Ovary (tissue), 9 donors: Measurements from ENCODE around the gene NEURL1B. TPM values are rescaled to one million over a fixed set of nuclear protein-coding genes. Genes with fewer than 3 reads are reported as not detected.

Experiments
- DNase-seq, 5 donors: peaks; one replicate each; pipeline ENCODE4 v3.0.0-alpha.2; 2019 to 2020
- H3K27ac ChIP-seq, 2 donors: fragments of 200-600 bp; one replicate each; pipeline versions ENCODE4 v1.5.1 to v1.8.0; 2019 to 2022
- H3K27me3 ChIP-seq: fragments of 200-600 bp; one replicate; pipeline ENCODE4 v1.8.0; 2022
- H3K36me3 ChIP-seq: fragments of 200-600 bp; sonication (generic); one replicate; pipeline ENCODE4 v1.5.1; 2019
- H3K4me1 ChIP-seq: one replicate; pipeline ENCODE4 v1.8.1; 2013; ENCODE audit warnings: mild to moderate bottlenecking, moderate library complexity; ENCODE audit not compliant: insufficient read depth
- H3K4me3 ChIP-seq: fragments of 200-600 bp; sonication (generic); one replicate; pipeline ENCODE4 v1.5.1; 2017
- H3K9me3 ChIP-seq, 2 donors: fragments of 200-600 bp in 1 of 2; sonication (generic) in 1 of 2; one replicate each; pipeline versions ENCODE4 v1.5.1 to v1.8.1; 2013 to 2019; ENCODE audit warnings: mild to moderate bottlenecking in 1 of 2, moderate library complexity in 1 of 2
- EP300 ChIP-seq: sonication (generic); formaldehyde crosslinking; IDR thresholded peaks from one replicate; pipeline ENCODE4 v1.6.1; 2017; ENCODE audit warnings: antibody characterized with exemption
- POLR2A ChIP-seq: fragments of 450-650 bp; IDR thresholded peaks from one replicate; pipeline ENCODE4 v1.6.1; 2017; ENCODE audit warnings: antibody characterized with exemption, mild to moderate bottlenecking, moderate library complexity
- WGBS, 3 donors: extraction: QIAGEN DNeasy Blood & Tissue Kit in 1 of 3; methylation state at CpG; one replicate each; pipeline versions ENCODE4 v1.1.5 to v1.1.7; 2013 to 2017; 5-methylcytosine and 5-hydroxymethylcytosine counted together
- intact Hi-C, 4 donors: fragments of 100-400 bp; cut with DNase I; formaldehyde crosslinking; loops; one replicate each; pipeline versions ENCODE4 v1.11.0 to v1.15.1; 2022 to 2023
- polyA plus RNA-seq, 2 donors: library from polyadenylated mRNA; stranded (reverse); fragments of 200-250 nt in 1 of 2; fragments of 350-450 nt in 1 of 2; fragmentation: Illumina TruSeq in 1 of 2; extraction: RNeasy Lipid Tissue Mini Kit (QIAGEN cat#74804) in 1 of 2; gene quantifications; one replicate each; pipeline ENCODE4 v1.2.3, GENCODE V29; 2013 to 2014
- total RNA-seq, 7 donors: library from RNA; depleted of rRNA in 2 of 7; stranded (reverse); fragments of >200 nt in 2 of 7; fragmentation: NEBNext Ultra II Directional in 3 of 7; extraction: Animal tissue kit (Norgen Biotek cat#: 25700) in 3 of 7; gene quantifications; one replicate each; pipeline versions ENCODE4 v1.1.0 to v1.2.4, GENCODE V29; 2016 to 2023
- TF ChIP-seq, protein P1 (sequence below), 3 donors: fragments of 450-650 bp in 2 of 3; fragments of 200-600 bp in 1 of 3; IDR thresholded peaks; one replicate each; pipeline versions ENCODE4 v1.5.1 to v1.8.0; 2016 to 2022; ENCODE audit warnings: antibody characterized with exemption in 3 of 3, mild to moderate bottlenecking in 1 of 3
- donor health status: DM: no; HTN: no; CAD: no; lungs with moderate emphysema.
- donor health status: DM: no; HTN: no; CAD: no.
- donor health status: Bipolar disorder and iron deficiency.
- donor health status: DM: yes; HTN: yes; CAD: no.
- donor health status: DM: no; HTN: no; CAD: no.
- donor health status: DM: yes; HTN: yes; CAD: no.

The NEURL1B gene
- total and polyA plus RNA-seq, 9 donors: 15.0 to 75.1 (median 36.3) TPM

DNA sequence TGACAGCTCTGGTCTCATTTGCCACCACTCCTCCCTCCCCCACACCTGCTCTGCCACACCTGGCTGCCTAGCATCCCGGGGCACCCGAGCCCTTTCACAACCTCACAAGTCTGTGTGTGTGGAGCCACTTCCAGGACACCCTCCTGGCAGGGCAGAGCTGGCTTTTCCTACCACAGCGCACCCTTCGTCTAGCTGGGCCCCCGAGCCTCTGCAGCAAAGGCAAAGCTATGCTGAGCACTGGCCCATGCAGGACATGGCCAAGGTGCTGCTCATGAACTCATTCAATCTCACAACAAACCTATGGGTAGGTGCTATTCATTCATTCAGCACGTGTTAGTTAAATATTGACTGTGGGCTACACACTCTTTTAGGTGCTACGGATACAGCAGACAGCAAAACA, 86.5 kb downstream of the NEURL1B start:
- no peak for DNase-seq
- intact Hi-C loops: loop anchor here in 1 of 4 donors (10.0 kb wide), 1 partner anchor 327 kb away; the partner anchor contains the start of gene CREBRF
- TF ChIP-seq EP300 (no peak), POLR2A (no peak)
- TF ChIP-seq, protein P1, sequence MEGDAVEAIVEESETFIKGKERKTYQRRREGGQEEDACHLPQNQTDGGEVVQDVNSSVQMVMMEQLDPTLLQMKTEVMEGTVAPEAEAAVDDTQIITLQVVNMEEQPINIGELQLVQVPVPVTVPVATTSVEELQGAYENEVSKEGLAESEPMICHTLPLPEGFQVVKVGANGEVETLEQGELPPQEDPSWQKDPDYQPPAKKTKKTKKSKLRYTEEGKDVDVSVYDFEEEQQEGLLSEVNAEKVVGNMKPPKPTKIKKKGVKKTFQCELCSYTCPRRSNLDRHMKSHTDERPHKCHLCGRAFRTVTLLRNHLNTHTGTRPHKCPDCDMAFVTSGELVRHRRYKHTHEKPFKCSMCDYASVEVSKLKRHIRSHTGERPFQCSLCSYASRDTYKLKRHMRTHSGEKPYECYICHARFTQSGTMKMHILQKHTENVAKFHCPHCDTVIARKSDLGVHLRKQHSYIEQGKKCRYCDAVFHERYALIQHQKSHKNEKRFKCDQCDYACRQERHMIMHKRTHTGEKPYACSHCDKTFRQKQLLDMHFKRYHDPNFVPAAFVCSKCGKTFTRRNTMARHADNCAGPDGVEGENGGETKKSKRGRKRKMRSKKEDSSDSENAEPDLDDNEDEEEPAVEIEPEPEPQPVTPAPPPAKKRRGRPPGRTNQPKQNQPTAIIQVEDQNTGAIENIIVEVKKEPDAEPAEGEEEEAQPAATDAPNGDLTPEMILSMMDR (IDR thresholded peaks at IDR 0.05): no peak
- no peak overlapping the region for H3K27ac ChIP-seq
- H3K9me3 ChIP-seq: no peaks in the 10 kb centered on the region
- WGBS, 3 donors: 75 to 88% (median 84%) methylated on average over 7 of the region's 7 CpGs
- H3K4me3 ChIP-seq: no peak overlapping the region
- H3K4me1 ChIP-seq: no peaks in the 10 kb centered on the region
- H3K27me3 ChIP-seq: no peaks in the 10 kb centered on the region
- no peaks in the 10 kb centered on the region for H3K36me3 ChIP-seq

DNA sequence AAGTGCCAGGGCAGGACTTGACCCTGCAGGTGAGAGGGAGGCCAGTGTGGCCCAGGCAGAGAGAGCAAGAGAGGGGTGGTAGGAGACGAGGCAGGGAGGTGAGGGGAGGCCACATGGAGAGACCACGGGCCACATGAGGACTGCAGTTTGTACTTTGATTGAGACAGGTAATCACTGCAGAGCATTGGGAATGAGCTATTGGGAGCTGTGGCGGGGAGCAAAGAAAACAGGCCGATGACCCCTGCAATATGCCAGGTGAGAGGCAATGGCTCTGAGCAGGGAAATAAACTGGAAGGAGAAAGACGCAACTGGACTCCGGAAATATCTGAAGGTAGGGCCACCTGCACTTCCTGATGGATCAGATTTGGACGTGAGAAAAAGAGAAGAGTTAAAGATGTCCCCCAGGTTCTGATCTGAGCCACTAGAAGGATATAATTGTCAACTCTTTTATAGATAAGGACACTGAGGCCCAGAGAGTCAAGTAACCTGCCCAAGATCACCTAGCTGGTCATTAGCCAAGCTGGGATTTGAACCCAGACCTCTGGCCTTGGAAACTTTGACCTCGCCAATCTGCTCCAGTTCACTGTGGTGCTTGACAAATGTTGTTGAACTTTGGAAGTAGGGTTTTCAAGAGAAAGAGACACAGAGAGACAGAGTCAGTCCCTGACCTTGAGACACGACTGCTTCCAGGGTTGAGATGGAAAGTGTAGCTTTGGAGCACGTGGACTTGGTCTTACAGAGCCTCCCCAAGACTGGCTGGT, 87.6 kb downstream of the NEURL1B start:
- intact Hi-C loops: loop anchor here in 1 of 4 donors (10.0 kb wide), 1 partner anchor 326 kb away; the partner anchor contains the start of gene CREBRF

GRCh38 chr5:172729588-172729987, 88.5 kb downstream of the NEURL1B start:
- Histone ChIP-seq H3K36me3 (no peaks in the 10 kb centered on the region), H3K4me3 (no peak overlapping the region), H3K9me3 (no peaks in the 10 kb centered on the region), H3K27ac (no peak overlapping the region), H3K27me3 (no peaks in the 10 kb centered on the region), H3K4me1 (peaks cover 10% of the 10 kb centered on the region)
- intact Hi-C loops: loop anchor here in 1 of 4 donors (10.0 kb wide), 1 partner anchor 325 kb away; the partner anchor contains the start of gene CREBRF
- 90 to 94% (median 93%) methylated on average over 11 to 13 of the region's 13 CpGs for WGBS, 3 donors
- TF ChIP-seq POLR2A (no peak), EP300 (no peak)
- TF ChIP-seq, protein P1 (IDR thresholded peaks at IDR 0.05): no peak
- no peak for DNase-seq

More for the DNA sequence above, 87.6 kb downstream of the NEURL1B start:
- H3K4me3 ChIP-seq: no peak overlapping the region
- TF ChIP-seq EP300: no peak
- TF ChIP-seq, protein P1 (IDR thresholded peaks at IDR 0.05): no peak
- no peak for TF ChIP-seq POLR2A
- no peaks in the 10 kb centered on the region for H3K36me3 ChIP-seq
- peaks cover 6% of the 10 kb centered on the region for H3K4me1 ChIP-seq
- no peak for DNase-seq
- H3K27me3 ChIP-seq: no peaks in the 10 kb centered on the region
- H3K27ac ChIP-seq: no peak overlapping the region
- 85 to 88% (median 88%) methylated on average over 10 of the region's 10 CpGs for WGBS, 3 donors
- no peaks in the 10 kb centered on the region for H3K9me3 ChIP-seq

GRCh38 chr5:172730222-172730621, 89.2 kb downstream of the NEURL1B start:
- no peaks in the 10 kb centered on the region for H3K9me3 ChIP-seq
- intact Hi-C loops: no loop called here
- TF ChIP-seq EP300: no peak
- TF ChIP-seq, protein P1 (IDR thresholded peaks at IDR 0.05): no peak
- TF ChIP-seq POLR2A: no peak

More at GRCh38 chr5:172730222-172730621, 89.2 kb downstream of the NEURL1B start:
- no peaks in the 10 kb centered on the region for H3K36me3 ChIP-seq
- H3K27ac ChIP-seq: no peak overlapping the region
- H3K4me1 ChIP-seq: peaks cover 10% of the 10 kb centered on the region
- DNase-seq: no peak
- 96 to 98% (median 97%) methylated on average over 6 of the region's 6 CpGs for WGBS, 3 donors
- no peak overlapping the region for H3K4me3 ChIP-seq
- no peaks in the 10 kb centered on the region for H3K27me3 ChIP-seq
